ENCODE measurements around the gene PSMD3.

Gene PSMD3

DNA sequence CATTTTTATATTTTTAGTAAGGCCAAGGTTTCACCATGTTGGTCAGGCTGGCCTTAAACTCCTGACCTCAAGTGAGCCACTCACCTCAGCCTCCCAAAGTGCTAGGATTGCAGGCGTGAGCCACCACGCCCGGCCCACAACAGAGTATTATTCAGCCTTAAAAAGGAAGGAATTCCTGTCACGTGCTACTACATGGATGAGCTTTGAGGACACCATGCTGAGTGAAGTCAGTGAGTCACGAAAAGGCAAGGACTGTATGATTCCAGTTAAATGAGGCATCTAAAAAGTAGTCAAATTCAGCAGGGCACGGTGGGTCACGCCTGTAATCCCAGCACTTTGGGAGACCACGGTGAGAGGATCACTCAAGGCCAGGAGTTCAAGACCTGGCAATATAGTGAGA lies 44.3 kb downstream of the PSMD3 start:
- DNase-seq = no peak

- no peak for DNase-seq
Observed at GRCh38 chr17:40025559-40025958, 45.0 kb downstream of the PSMD3 start.

- DNase-seq = no peak
Observed at GRCh38 chr17:40025991-40026815, 45.6 kb downstream of the PSMD3 start.

DNA sequence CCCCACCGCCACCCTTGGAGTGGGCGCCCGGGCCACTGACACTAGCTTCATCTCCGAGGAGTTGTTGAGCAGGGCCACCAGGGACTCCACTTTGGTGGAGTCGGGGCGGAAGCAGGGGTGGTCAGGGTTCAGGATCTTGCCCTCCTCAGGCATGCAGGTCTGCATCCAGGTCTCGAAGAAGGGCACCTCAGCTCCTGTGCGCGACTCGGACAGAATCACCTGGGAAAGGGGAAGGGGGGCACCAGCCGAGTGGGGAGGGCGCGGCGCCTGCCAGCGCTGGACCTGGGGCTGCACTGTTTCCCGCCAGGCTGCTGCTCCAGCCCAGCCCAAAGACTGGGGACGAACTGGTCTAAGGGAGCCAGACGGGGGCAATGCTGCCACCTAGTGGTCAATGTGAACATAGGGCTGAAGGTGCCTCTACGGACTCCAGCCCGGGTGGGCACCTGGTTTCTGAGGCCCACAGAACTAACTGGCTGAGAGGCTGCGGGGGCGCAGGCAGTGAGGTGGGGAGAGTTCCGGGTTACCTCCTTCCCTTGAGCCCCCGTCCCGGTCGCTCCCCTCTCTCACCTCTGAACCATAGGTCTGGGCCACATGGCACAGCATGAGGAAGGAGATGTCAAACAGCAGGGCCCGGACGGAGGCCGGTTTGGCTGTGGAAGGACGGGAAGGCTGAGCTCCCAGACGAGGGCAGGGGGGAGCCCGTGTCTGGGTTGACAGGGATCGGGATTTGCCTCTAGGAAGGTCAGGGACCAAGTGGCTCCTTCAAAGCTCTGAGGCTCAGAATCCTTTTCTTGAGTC lies 46.4 kb downstream of the PSMD3 start:
- DNase-seq = peak; percentile 82 to 92 (median 87)

GRCh38 chr17:40027614-40028012 lies 47.0 kb downstream of the PSMD3 start:
- DNase-seq = no peak

DNA sequence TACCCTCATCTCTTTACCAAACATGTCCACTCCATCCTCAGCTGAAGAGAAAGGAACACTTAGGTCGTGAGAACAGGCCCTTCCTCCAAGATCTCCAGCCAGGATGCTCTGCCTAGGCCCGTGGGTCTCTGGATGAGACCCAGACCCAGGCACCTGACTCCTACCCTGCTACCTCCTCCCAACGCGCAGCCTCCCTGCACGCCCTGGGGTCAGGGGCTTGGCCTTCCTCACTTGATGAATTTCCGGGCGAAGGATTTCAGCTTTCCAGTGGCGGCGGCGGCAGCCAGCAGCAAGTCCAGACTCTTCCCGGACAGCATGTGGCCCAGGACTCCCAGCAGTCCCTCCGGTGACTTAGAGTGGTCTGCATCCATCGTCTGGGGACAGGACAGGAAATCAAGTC lies 48.0 kb downstream of the PSMD3 start:
- DNase-seq = no peak

GRCh38 chr17:40031706-40032105 lies 51.1 kb downstream of the PSMD3 start:
- no peak for DNase-seq

GRCh38 chr17:40032322-40033320 lies 52.0 kb downstream of the PSMD3 start:
- DNase-seq = no peak

GRCh38 chr17:40033339-40033738 lies 52.7 kb downstream of the PSMD3 start:
- DNase-seq = no peak

DNA sequence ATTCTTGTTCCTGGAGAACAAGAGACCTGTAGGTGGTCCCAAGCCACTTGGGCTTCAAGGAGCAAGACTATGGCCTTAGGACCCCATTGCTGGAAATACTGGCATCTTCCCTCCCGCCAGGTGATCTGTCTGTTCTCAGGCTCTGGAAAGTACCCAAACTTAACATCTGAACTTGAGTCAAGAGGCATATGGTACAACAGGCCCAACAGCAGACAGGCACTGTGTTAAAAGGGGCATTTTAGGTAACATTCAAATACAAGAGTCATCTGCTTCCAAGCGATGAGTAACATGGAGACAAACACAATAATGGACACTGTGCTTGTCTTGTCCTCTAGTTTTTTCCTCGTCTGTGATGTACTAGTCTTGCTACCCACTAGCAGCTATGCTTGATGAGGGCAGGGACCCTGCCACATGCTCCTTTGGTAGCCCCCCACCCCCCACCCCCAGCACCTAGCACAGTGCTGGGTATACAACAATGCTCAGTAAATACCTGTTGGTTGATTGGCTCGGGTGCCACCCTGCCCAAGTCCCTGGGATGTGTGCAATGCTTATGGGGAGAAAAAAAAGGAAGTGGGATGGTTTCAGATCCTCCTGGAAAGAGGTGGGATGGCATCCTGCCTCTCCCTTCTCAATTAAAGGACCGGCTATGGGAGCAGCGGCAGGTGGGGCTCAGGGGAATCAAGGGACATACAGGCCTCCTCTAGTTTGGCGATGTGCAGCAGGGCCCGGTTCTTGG lies 54.0 kb downstream of the PSMD3 start:
- no peak for DNase-seq

DNA sequence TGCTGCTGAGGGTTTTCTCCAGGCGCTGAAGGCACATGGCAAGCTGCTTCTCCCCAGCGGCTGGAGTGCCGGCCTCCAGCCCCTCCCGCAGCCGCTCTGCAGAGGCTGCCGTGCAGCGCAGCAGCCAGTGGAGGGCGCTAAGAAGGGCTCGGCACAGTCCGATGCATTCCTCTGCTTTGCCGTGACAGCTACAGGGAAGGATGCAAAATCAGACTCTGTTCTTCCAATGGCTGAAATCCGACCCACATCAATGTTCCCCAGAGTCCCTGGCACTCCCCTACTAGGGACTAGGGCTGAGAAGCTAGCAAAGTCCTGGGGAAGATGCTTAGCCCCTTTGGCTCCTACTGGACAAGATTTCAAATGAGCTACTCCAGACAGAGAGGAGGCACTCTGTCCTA lies 54.6 kb downstream of the PSMD3 start:
- peak in 1 of 3 donors; percentile 23 for DNase-seq

DNA sequence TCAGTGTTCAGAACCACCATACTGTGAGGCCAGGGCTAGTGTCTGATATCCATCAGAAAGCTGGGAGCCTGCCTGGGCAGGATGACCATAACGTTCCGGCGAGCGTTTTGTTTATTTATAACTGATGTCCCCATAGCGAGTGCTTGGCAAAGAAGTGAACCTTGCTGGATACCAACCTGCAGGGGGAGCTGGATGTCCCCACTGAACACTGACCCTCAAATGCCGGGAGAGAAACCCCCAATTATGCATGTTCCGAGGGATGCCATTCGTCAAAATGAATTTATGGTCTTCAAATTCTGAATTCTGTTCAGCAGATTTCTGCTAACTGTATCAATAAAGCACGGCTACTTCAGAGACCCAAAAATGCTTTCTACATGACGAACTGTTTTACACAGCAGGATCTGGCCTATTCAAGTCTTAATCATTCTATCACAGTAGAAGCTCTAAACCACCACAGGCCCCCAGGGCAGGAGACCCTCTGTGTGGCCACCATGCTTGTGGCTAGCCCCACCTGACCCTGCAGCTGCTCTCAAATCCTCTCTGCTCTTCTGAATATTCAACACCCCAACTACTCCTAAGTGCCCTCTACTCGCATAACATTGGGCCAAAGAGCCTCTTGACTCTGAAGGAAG lies 58.4 kb downstream of the PSMD3 start:
- DNase-seq = peak in 2 of 3 donors; percentile 17 to 36

GRCh38 chr17:40041196-40041595 lies 60.6 kb downstream of the PSMD3 start:
- DNase-seq = peak; percentile 53 to 72 (median 71)

Measured in suppressor macrophage treated with lipopolysaccharide for 1 hour (primary cell).